Stimulated activated CD8-positive, alpha-beta memory T cell treated with anti-CD3 and anti-CD28 coated beads, Interleukin-15, amount 100 ng/mL, for 24 hours (primary cell): ENCODE results near the gene CDS1.
A peak's percentile ranks its signal among the peaks of the same experiment; 100 is the strongest.
"Not testable (repeated sequence)": the region's sequence is repeated elsewhere in the genome, so short reads cannot be mapped to it uniquely, and the experiment has no call there.

Source experiments
- DNase-seq: peaks from one replicate; pipeline ENCODE4 v3.0.0-alpha.2; 2020; ENCODE audit warnings: low read depth

CDS1 gene

DNA sequence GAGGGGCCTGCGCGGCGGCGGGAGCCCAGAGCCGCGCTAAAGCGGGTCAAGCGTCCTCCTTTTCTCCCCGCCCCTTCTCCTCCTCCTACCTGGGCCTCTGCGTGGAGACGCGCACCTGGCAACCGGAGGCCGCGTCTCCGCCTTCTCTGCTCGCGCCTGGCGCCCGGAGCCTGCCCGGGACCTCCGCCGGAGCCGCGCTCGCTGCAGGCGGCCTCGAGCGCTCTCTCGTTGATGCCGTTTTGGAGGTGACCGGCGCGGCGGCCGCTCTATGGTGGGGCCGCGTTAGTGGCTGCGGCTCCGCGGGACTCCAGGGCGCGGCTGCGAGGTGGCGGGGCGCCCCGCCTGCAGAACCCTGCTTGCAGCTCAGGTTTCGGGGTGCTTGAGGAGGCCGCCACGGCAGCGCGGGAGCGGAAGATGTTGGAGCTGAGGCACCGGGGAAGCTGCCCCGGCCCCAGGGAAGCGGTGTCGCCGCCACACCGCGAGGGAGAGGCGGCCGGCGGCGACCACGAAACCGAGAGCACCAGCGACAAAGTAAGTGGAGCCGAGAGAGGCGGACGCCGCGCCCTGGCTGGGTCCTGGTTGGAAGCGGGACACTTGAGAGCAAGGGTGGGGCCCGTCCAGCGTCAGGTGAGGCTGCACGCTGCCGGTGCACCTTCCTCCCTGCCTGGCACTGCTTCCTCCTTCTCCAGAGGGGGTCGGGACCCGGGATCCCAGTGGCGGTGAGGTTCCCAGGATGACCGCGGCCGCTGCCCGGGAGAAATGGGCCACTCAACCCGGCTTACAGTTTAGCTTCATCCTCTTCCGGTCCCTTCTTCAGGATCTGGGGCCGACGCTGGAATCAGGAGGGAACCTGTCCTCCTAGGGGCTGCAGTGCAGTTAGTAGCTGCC is at the start of gene CDS1:
TSS of gene CDS1 (plus strand) at position 140 of the 888 bp plus-strand sequence. CDS start at position 415, 275 bp downstream.
- DNase-seq: no peak

DNA sequence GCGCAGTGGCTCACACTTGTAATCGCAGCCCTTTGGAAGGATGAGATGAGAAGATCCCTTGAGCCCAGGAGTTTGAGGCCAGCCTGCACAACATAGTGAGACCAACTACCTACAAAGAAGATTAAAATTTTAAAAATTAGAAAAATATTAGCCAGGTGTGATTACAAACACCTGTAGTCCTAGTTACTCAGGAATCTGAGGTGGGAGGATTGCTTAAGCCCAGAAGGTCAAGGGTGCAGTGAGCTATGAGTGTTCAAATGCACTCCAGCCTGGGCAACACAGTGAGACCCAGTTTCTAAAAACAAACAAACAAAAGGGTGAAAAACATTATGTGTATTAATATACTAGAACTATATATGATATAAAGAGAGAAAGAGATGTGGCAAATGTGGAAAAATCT is 47.0 kb upstream of the CDS1 start:
- DNase-seq: no peak

DNA sequence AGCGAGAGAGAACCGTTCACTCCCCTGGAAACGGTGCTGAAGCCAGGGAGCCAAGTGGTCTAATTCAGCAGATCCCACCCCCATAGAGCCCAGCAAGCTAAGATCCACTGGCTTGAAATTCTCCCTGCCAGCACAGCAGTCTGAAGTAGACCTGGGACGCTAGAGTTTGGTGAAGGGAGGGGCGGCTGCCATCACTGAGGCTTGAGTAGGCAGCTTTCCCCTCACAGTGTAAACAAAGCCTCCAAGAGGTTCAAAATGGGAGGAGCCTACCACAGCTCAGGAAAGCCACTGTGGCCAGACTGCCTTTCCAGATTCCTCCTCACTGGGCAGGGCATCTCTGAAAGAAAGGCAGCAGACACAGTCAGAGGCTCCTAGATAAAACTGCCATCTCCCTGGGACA is 37.8 kb upstream of the CDS1 start:
- DNase-seq: no peak

DNA sequence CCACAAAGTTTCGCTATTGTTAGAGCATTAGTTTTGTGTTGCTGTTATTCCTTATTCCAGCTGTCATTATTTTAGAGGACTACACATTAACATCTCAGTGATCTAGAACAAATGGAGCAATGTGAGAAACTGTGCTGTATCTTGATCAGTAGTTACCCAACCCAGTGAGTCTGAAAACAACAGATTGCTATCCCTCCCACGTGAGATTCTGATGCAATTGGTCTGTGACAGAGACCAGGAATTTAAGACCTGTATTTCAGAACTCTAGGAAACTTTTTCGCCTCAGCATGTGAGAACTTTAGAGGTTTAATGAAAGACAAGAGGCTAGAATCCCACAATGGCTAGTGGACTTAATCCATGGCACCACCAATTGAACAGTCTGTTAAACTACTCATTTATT is 35.7 kb upstream of the CDS1 start:
- no peak for DNase-seq

DNA sequence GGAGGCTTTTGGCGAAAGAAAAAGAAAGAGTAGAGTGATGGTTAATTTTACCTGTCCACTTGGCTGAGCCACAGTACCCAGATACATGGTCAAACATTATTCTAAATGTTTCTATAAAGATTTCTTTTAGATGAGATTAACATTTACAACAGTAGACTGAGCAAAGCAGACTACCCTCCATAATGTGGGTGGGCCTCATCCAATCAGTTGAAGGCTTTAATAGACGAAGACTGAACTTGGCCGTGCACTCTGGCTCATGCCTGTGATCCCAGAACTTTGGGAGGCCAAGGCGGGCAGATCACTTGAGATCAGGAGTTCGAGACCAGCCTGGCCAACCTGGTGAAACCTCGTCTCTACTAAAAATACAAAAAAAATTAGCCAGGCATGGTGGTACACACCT is 33.7 kb upstream of the CDS1 start:
- not testable (repeated sequence) for DNase-seq

DNA sequence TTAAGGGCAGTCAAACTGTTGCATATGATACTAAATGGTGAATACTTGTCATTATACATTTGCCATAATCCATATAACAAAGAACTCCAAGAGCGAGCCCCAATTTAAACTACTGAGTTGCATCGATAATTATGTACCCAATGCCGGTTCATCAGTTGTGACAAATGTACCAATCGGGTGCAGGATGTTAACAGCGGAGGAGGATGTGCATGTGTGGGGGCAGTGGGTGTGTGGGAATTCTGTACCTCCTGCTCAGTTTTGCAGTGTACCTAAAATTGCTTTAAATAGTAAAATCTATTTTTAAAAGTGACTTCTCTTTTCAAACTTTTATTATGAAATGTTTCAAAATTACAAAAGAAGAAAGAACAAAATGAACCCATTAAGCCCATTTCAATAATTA is 20.8 kb upstream of the CDS1 start:
- no peak for DNase-seq

DNA sequence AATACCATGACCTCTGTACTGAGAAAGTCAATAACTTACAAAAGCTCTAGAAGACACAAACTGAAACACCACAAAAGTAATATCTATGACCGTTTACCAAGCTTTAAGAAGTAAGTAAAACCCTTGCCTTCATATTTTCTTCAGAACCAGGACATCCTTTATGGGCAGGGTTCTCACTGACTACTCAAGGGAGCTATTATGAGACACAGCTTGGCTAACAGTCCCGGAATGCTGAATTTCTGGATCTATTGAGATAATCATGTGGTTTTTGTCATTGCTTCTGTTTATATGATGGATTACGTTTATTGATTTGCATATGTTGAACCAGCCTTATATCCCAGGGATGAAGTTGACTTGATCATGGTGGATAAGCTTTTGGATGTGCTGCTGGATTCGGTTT is 19.9 kb upstream of the CDS1 start:
- no peak for DNase-seq

DNA sequence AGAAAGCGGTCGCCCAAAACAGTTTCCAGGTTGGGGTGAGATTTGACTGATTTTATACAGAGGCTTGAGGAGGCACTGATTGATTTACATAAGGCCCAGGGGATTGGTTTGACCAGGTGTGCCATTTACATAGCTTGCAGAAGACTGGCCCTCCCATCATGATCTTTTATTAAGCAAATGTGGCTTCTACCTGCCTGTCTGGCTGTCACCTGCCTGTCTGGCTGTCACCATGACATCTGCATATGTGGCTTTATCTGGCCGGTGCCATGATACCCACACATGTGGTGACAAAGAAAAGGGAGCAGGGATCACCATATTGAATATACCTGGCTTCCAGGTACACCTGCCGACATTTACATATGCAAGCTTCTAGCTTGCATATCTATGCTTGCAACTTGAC is 17.0 kb upstream of the CDS1 start:
- DNase-seq: no peak

DNA sequence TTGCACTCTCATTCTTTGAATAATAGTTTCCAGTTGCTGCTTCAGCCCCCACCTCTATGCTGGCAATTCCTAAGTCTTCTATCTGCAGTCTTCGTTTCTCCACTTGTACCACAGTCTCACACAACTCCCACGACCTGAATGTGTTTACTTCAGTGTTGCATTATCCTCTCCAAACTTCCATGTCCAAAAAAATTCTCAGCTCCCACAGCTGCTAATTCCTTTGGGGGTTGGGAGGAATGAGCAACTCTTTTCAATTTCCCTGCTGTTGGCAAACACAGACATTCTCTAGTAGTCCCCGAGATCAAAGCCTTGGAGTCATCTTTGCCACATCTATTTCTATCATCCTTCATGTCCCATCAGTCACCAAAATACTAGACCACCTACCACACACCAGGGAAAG is 14.4 kb upstream of the CDS1 start:
- DNase-seq: no peak

DNA sequence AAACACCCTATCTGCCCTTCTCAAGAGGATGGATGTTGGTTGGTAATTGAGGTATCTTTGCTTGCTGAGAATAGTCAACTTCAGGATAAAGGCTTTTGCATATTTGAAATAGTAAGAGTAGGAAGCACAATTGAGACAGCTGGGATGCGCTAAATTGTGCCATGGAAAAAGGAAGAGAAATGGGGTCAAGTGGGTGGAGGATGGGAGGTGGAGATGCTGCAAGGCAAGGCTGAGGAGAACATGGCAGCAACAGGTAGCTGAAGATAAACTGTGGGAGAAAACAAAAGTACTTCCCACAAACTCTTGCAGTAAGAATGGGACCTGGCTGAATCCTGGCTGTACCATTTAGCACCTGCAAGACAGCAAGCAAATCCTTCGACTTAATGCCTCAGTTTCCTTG is 13.9 kb upstream of the CDS1 start:
- DNase-seq: no peak

DNA sequence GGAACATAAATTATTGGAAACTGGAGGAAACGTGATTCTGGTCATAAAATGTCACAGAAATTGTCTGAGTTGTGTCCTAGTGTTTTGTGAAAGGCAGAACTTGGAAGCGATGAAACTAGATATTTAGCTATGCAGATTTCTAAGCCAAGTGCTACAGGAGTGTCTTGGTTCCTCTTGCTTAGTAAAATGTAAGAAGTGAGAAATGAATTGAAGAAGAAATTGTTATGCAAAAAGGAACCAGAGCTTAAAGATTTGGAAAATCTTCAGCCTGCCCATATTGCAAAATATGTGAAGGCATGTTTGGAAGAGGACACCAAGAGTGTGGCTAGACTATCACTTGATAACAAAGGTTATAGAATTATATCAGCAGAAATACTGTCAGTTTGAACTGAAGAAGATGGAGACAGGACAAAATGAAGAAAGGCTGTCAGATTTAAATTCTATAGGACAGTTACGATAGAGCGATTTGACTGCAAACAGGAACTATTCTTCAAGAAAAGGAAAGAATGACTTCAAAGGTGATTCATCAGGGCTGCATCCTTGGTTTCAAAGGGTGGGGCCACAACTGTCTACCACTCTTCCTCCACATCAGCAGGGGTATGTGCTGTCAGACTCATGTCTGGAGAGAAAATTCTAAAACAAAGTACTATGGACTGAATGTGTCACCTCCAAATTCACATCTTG is 9.4 kb upstream of the CDS1 start:
- DNase-seq: no peak

DNA sequence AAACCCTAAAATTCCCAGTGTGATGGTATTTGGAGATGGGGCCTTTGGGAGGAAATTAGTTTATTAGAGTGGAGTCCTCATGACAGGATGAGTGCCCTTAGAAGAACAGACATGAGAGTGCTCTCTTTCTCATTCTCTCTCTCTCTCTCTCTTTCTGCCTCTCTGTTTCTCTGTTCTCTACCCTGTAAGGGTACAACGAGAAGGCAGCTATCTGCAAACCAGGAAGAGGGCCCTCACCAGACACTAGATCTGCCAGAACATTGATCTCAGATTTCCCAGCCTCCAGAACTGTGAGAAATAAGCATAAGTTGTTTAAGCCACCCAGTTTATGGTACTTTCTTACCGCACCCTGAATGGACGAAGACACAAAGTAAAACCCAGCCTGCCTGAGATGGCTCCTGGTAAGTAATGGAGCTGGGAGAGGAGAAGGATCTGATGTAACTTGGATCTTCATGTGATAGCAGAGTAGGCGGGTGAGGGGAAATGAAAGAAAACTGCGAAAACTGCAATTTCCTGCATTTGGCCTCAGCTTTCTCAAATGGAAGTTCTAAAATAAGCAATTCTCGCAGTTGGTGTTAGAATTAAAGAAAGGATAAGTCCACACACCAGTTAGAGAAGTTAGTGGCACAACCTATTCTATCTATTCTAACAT is 8.7 kb upstream of the CDS1 start:
- no peak for DNase-seq

DNA sequence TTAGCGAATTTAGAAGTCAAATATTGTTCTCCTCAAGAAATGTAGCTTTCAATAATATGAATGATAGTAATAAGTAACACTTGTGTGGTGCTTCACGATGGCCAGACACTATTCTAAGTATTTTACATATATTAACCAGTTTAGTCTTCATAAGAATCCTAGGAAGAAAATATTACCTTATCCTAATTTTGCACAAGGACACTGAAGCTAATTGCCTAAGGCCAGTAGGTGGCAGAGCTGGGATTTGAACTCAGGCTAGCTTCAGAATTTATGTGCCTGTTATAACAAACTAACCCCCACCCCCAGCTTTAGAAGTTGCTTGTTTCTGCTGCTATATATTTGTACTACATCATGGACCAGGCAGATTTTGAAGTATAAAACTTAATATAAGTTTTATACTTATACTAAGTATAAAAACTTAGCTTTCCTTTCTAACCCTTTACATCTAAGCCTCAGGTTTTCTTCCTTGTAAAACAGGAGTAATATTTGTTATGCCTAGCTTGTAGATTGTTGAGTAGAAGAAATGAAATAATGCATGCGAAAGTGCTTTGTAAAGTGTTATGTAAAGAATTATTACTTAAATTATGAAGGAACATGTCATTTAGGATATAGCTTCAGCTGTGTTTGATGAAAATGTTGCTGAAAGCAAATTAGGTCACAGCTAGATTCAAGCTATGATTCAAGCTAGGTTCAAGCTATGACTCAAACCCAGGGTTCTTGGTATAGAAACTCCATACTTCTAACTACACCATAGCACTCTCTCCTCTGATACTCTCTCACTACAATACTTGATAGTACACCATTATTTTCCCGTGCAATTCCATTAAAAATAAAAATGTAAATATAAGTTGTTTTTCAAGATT is 4.2 kb upstream of the CDS1 start:
- no peak for DNase-seq

DNA sequence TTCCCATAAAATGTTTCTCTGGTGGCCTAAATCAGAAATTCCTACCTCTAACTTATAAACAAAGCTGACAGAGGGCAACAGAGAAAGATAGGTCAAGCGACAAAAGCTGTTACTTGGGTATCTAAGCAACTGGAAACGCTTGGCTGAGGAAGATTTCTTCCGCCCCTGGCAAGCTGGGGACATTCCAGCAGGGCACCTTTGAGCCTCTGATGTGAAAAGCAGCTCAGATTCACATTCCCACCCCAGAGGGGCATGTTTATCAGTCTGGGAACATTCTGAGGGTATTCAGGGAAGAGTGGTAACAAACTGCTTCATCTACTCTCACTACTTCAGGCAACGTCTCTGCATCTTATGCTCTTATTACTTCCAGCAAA is 3.5 kb upstream of the CDS1 start:
- no peak for DNase-seq

DNA sequence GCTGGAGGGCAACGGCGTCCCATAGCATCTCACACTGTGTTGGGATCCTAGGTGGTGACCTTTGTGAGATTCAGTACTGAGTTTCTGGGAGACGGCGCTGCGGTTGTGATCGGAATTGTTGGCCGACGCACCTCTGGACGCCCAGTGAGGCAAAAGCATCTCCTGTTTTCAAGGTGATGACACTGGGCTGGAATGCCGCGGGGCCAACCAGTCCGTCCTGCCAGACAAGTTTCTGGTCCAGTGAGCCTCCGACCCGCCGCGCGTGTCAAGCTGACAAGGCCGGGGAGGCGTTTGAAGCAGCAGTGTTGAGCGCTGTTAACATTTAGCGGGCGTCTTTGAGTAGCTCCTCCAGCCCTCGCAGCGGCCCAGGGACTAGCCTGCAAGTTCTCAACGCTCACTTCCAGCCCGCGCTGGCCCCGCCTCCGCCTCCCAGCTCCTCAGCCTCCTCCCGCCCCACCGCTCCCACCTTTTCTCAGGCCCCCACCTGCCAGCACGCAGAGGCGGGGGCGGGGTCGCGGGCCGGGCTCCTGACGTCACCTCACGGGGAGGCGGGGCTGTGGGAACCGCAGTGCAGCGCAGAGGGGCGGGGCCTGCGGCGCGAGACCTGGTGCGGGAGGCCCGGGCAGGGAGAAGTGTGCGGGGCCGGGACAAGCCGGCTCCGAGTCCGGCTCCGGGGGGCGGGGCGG is 482 bp upstream of the CDS1 start:
- peak; percentile 60 for DNase-seq

DNA sequence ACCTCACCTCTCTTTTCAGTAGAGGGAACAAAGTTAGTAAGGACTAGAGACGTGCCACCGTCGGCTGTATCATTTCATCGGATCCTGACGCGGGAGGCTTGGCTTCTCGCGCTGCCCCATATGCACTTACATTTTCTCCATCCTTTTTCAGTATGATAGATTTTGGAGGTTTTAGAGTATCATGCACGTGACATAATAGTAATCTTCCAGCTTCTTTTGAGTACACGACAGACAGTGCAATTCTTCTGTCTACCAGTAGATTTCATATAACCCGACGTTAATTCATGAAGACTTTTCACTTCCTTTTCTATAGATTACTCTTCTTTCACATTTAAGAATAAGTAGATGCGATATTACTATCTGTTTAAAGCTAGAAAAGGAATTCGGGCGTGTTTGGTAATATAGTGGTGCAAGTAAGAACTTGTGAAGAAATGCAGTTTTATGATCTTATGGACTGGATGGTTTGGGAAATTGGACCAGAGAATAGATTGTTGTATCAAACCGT is 1.0 kb downstream of the CDS1 start:
- no peak for DNase-seq

DNA sequence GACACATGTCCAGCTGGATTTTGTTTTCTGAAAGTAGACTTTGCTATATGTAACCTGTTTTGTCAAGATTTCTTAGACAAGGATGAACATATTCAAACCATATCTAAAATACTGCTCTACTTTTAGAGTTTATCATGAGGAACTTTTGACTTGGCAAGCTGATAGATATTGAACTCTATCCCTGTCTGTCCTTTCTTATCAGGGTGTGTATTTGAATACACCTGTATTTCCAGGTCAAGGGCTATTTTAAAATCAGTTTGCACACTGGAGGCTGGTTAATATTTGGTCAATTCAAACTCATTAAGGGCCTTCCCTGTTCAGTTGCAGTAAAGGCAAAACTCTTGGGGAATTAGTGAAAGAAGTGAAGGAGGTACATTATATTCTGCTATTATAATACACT is 2.3 kb downstream of the CDS1 start:
- no peak for DNase-seq

DNA sequence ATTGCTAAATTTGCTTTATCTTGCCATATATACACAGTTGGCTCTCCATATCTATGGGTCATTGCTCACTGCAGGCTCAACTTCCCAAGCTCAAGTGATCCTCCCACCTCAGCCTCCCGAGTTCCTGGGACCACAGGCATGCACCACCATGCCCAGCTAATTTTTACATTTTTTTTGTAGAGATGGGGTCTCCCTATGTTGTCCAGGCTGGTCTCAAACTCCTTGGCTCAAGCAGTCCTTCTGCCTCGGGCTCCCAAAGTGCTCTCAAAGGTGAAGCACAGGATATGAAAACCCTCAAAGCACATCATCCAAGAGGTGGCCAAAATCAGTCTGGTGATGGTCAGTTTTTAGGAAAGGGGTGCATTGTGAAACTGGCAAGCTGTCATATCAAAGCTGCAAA is 11.8 kb downstream of the CDS1 start:
- no peak for DNase-seq

DNA sequence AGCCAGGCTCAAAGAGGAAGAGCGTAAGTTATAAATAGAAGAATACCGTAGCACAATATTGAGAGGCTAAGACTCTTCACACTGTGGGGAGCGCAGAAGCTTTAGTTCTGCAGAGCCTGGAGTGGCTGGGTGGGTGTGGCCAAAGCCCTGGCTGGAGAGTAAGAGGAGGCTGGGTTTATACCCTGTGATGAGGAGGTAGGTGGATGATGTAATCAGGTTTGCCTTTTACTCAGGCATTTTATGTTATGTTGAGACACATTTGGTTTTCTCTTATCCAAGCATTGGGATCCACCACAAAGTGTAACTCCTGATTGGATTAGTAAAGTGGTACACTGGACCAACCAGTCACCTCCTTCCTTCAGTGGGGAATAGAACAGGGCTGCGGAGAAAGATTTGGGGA is 13.9 kb downstream of the CDS1 start:
- no peak for DNase-seq

DNA sequence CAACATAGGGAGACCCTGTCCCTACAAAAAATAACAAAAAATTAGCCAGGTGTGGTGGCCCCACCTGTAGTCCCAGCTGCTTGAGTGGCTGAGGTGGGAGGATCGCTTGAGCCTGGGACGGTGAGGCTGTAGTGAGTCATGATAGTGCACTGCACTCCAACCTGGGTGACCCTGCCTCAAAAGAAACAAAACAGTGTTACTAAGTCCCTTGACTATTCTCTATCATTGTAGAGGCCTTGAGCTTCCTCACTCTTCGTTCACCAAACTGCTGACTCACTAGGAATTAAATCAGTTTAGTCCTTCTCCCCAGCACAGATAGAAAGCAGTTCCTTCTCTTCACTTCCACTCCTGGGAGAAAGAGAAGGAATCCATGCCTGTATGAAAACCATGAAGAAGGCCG is 14.5 kb downstream of the CDS1 start:
- no peak for DNase-seq

DNA sequence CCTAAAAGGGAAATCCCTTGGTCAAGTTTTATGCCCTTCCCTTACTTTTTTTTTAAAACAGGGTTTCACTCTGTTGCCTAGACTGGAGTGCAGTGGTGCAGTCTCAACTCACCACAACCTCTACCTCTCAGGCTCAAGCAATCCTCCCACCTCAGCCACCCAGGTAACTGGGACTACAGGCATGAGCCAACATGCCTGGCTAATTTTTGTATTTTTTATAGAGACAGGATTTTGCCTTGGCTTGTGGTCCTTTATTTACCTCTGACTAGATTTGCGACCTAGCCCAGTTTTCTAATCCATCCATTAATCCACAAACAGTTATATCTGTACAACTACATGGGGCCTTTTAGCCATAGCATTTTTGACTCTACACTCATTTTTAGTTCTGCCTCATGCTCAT is 23.7 kb downstream of the CDS1 start:
- no peak for DNase-seq
